RCC 7860 (cell line): ENCODE measurements around the gene PDPR.
"Not testable (repeated sequence)": the region's sequence is repeated elsewhere in the genome, so short reads cannot be mapped to it uniquely, and the experiment has no call there.

ENCODE experiments used
- DNase-seq: peaks from one replicate; pipeline ENCODE4 v3.0.0-alpha.2; 2015; ENCODE audit warnings: low spot score
- FAIRE-seq: peaks from 2 replicates; lab custom pipeline; 2012; peaks lifted over from hg19 to GRCh38; lab: Jason Lieb, UNC

Gene PDPR

GRCh38 chr16:70159355-70160348, 45.5 kb downstream of the PDPR start:
- no peak for FAIRE-seq

GRCh38 chr16:70160388-70160787, 46.3 kb downstream of the PDPR start:
- DNase-seq = no peak
- FAIRE-seq = no peak

More at GRCh38 chr16:70159355-70160348, 45.5 kb downstream of the PDPR start:
- no peak for DNase-seq

- no peak for FAIRE-seq
- DNase-seq = no peak
These were observed 46.7 kb downstream of the PDPR start for GRCh38 chr16:70160821-70161220.

GRCh38 chr16:70161350-70161749, 47.2 kb downstream of the PDPR start:
- no peak for DNase-seq
- FAIRE-seq = no peak

GRCh38 chr16:70162041-70162451, 47.9 kb downstream of the PDPR start:
- DNase-seq (no peak), FAIRE-seq (no peak)

- no peak for FAIRE-seq
- no peak for DNase-seq
These were observed 49.5 kb downstream of the PDPR start for GRCh38 chr16:70163596-70163995.

GRCh38 chr16:70166688-70167087, 52.6 kb downstream of the PDPR start:
- FAIRE-seq, DNase-seq: not testable (repeated sequence)

- not testable (repeated sequence) for FAIRE-seq, DNase-seq
These were observed 59.2 kb downstream of the PDPR start, which contains the start of gene CLEC18C for GRCh38 chr16:70173212-70173837. CLEC18C (plus strand) TSS chr16:70173787; CDS start chr16:70174279, 492 bp downstream.

- not testable (repeated sequence) for DNase-seq, FAIRE-seq
These were observed 59.8 kb downstream of the PDPR start for GRCh38 chr16:70173916-70174315.

- not testable (repeated sequence) for DNase-seq, FAIRE-seq
These were observed 60.3 kb downstream of the PDPR start for GRCh38 chr16:70174387-70174932.

- not testable (repeated sequence) for DNase-seq, FAIRE-seq
These were observed 73.9 kb downstream of the PDPR start for GRCh38 chr16:70187858-70188607.

GRCh38 chr16:70188608-70188915, 74.4 kb downstream of the PDPR start:
- not testable (repeated sequence) for DNase-seq, FAIRE-seq

- not testable (repeated sequence) for DNase-seq, FAIRE-seq
These were observed 76.4 kb downstream of the PDPR start for GRCh38 chr16:70190574-70190973.

- not testable (repeated sequence) for DNase-seq, FAIRE-seq
These were observed 82.7 kb downstream of the PDPR start for GRCh38 chr16:70196683-70197300.

GRCh38 chr16:70197611-70198010, 83.5 kb downstream of the PDPR start:
- DNase-seq, FAIRE-seq: not testable (repeated sequence)

GRCh38 chr16:70198230-70198629, 84.1 kb downstream of the PDPR start:
- not testable (repeated sequence) for DNase-seq, FAIRE-seq

- not testable (repeated sequence) for DNase-seq
These were observed 84.5 kb downstream of the PDPR start for GRCh38 chr16:70198666-70199065.

GRCh38 chr16:70199170-70199569, 85.0 kb downstream of the PDPR start:
- not testable (repeated sequence) for DNase-seq, FAIRE-seq

More at GRCh38 chr16:70198666-70199065, 84.5 kb downstream of the PDPR start:
- not testable (repeated sequence) for FAIRE-seq

GRCh38 chr16:70200063-70200462, 85.9 kb downstream of the PDPR start:
- FAIRE-seq, DNase-seq: not testable (repeated sequence)

GRCh38 chr16:70203508-70203907, 89.4 kb downstream of the PDPR start:
- not testable (repeated sequence) for DNase-seq

More at GRCh38 chr16:70203508-70203907, 89.4 kb downstream of the PDPR start:
- not testable (repeated sequence) for FAIRE-seq
